HG03457 (cell line): ENCODE results near the gene ATP6V0E1.
A peak's percentile ranks its signal among the peaks of the same experiment; 100 is the strongest.

Experiments
- ATAC-seq: cut with Tn5 transposase; IDR thresholded peaks from one replicate; pipeline ENCODE4 v1.9.1; 2021; ENCODE audit warnings: moderate number of reproducible peaks; ENCODE audit not compliant: unreplicated experiment

ATP6V0E1 gene

GRCh38 chr5:172983542-172984243 is at the start of gene ATP6V0E1:
ATP6V0E1 (plus strand) TSS chr5:172983771; CDS start chr5:172983861, 90 bp downstream.
- peak; percentile 75 for ATAC-seq

DNA sequence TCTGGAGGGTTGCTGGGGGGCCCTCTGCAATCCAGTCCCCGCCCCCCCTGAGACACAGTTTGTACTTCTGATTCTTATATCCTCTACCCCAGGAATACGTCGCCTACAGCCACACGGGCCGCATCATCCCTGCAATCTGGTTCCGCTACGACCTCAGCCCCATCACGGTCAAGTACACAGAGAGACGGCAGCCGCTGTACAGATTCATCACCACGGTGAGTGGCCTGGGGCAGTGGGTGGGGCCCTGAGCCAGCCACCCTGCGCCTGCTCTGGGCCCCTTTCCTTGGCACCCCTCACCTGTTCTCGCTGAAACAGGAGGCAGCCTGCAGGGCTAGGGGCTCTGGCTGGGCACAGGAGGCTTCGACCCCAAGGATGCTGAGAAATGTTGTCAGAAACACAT is 48.5 kb upstream of the ATP6V0E1 start:
- ATAC-seq = no peak

DNA sequence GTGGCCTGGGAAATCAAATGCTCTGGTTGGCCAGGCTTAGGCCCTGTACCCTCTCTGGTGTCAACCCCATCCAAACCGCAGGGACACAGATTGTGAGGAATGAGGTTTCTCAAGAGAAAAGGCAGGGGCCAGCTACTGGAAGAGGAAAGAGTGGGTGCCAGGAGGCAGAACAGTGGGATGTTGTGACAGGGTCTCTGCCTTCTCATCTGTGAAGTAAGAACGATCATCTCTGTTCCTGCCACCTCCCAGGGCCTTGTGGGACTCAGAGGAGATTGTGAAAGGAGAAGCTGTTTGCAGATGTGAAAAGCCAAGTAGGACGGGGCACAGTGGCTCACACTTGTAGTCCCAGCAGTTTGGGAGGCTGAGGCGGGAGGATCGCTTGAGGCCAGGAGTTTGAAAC is 47.2 kb upstream of the ATP6V0E1 start:
- ATAC-seq = no peak

GRCh38 chr5:172939071-172939470 is 44.5 kb upstream of the ATP6V0E1 start:
- no peak for ATAC-seq

GRCh38 chr5:172939611-172940267 is 43.8 kb upstream of the ATP6V0E1 start:
- no peak for ATAC-seq

DNA sequence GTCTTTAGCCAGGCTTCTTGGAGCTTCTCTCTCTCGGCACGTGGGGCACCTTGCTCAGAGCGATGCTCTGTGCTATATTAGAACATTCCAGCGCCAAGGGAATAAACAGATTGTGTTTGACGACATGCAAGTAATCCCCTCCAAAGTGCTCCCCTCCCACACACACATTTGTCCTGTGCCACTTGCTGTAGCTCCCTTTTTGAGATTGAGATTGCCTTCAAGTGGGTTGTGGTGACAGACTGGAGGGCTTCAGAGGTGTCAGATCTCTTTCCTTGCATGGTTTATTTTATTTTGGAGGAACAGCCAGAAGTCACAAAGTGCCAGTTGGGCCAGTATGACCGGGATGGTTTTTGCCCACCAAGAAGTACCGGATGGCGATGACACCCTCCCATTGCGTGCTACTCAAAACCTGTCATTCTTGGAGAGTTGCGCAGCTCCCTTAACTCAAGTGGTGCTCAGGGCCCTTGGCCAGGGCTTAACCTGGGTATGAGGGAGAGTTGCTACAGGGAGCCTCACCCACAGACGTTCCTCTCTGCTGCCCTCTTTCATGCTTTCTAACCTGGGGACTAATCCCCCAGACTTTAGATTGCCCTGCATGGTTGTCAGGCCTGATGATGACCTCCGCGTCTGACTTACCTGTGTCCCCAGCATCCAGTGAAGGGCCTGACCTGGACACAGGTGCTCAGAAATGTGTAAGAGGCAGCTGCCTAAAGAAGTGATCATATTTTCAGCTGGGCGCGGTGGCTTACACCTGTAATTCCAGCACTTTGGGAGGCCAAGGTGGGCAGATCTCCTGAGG is 43.1 kb upstream of the ATP6V0E1 start:
- no peak for ATAC-seq

DNA sequence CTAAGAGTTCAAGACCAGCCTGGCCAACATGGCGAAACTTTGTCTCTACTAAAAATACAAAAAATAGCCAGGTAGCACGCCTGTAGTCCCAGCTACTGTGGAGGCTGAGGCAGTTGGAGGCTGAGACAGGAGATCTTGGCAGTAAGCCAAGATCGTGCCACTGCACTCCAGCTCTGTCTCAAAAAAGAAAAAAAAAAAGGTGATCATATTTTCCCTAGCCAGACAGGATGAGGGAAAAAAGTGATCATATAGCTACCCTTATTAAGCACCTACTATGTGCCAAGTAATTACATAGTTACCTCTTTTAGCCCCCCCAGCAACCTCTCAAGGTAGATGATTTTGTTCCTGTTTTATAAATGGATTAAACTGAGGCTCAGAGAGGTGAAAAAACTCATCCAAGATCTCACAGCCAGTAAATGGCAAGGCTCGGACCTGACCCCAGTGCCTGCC is 42.5 kb upstream of the ATP6V0E1 start:
- no peak for ATAC-seq

- no peak for ATAC-seq
Measured at GRCh38 chr5:172942556-172942955, 41.0 kb upstream of the ATP6V0E1 start.

- no peak for ATAC-seq
Measured at GRCh38 chr5:172943283-172943841, 40.2 kb upstream of the ATP6V0E1 start.

- ATAC-seq = no peak
Measured at GRCh38 chr5:172943906-172944305, 39.7 kb upstream of the ATP6V0E1 start.

GRCh38 chr5:172944741-172945140 is 38.8 kb upstream of the ATP6V0E1 start:
- no peak for ATAC-seq

DNA sequence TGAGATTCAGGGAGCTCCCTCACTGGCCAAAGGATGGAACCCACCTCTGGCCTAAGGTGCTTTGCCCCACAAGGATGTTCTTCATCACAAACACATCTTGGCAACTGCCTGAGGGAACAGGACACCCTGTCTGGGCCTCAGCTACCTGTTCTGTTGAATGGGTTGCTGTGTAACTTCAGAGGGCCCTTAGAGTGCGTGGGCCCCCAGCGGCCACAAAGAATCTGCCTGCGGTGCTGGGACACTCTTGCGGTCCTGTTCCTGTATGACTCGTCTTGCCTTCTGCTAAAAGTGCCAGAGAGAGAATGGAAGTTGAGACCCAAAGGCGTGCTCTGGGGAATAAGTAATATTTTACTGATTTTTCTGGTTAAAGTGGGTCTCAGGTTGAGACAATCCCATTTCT is 38.4 kb upstream of the ATP6V0E1 start:
- ATAC-seq = no peak

DNA sequence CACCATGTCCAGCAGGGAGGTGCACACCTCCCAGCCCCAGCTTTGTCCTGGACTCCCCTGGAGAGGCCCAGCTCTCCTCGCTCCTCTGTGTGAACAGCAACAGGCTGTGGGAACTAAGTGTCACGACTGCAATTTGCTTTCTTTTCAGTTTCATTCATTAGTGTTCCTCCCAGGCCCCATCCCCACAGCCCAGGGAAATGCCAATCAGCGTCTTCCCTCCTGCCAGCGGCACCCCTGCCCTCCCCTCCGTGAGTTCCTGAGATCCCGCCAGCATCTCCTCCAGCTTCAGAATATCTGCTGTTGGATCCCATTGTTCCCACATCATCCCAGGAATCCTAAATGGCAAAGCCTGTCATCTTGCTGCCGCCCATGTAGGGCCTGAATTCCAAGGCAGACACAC is 37.4 kb upstream of the ATP6V0E1 start:
- no peak for ATAC-seq

DNA sequence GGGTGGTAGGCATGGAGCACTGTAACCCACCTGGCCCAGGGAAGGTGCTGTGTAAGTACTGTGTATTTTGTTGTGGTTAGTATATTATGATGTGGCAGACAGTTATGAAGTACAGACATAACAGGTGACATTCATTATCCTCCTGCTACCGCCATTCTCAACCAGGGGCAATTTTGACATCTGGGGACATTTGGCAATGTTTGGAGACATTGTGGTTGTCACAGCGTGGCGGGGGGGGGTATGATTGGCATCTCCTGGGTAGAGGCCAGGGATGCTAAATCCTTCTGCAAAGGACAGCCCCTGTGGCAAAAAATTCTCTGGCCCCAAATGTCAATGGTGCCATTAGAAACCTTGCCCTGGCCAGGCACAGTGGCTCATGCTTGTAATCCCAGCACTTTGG is 34.1 kb upstream of the ATP6V0E1 start:
- ATAC-seq = no peak

DNA sequence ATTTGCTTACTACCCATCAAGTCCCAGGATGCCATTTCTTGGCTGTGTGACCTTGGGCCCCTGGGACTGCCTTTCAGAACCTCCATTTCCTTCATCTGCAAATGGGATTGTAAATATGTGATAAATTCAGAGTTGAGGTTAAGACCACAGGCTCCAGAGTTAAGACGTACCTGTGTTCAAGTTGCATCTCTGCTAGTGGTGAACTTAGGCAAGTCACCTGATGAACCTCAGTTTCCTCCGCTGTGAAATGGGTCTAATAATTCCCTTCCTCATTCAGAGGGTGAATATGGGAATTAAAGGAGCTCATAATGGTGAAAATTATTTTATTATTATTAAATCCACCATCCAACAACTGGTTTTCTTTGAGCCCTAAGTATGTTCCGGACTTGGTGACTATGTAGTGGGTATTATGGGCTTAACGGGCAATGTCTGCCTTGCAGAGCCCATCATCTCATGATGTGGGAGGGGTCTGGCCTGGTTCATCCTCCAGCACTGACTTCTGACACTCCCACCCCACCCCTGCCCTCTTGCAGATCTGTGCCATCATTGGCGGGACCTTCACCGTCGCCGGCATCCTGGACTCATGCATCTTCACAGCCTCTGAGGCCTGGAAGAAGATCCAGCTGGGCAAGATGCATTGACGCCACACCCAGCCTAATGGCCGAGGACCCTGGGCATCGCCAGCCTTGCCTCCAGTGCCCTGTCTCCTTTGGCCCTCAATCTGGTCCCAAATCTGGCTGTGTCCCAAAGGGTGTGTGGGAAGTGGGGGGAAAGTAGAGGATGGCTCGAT is 33.2 kb upstream of the ATP6V0E1 start:
- ATAC-seq = no peak

GRCh38 chr5:172951371-172952033 is 32.1 kb upstream of the ATP6V0E1 start:
- ATAC-seq = no peak

GRCh38 chr5:172952034-172952511 is 31.5 kb upstream of the ATP6V0E1 start:
- ATAC-seq = no peak

DNA sequence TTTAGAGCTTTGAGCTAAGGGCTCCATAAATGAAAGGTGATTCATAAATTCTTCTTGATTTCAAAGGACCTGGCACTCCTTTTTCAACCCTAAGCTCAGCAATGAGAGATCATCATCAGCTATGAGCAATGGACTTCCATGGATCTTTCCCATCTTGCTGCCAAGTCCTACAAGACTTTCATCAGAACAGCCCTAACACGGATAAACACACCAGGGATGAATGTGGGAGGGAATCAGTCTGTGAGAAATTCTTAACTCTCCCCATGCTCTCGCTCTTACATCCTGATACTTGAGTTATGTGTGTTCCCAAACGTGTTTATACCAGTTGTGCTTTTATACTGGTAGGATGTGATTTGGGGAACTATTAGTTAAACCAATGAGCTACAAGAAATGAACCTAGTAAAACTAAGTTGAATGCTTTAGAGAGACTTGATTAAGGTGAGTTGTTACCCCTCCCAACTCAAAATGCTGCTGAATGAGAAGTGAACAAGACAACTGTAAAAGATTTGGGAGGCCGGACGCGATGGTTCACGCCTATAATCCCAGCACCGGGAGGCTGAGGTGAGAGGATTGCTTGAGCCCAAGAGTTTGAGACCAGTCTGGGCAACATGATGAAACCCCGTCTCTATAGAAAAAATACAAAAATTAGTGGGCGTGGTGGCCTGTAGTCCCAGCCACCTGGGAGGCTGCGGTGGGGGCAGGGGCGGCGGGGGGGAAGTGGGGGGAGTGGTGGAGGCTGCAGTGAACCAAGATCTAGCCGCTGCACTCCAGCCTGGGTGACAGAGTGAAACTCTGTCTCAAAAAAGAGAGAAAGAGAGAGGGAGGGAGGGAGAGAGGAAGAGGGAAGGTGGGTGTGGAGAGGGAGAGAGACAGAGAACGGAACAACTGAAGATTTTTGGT is 29.5 kb upstream of the ATP6V0E1 start:
- no peak for ATAC-seq

GRCh38 chr5:172954751-172955159 is 28.8 kb upstream of the ATP6V0E1 start:
- ATAC-seq = no peak
